Measurements from ENCODE around the gene FAM53A.

FAM53A gene

GRCh38 chr4:1720163-1720983 lies 36.3 kb upstream of the FAM53A start:
- no peak for DNase-seq (ENCODE audit: low read depth, low spot score)

GRCh38 chr4:1718095-1718850 lies 34.2 kb upstream of the FAM53A start:
- H3K4me3 ChIP-seq, result no peak overlapping the region
- H3K9ac ChIP-seq (ENCODE audit: insufficient read length), result no peak overlapping the region
- peak overlapping the region; percentile 62 for H3K27ac ChIP-seq
- no peaks in the 10 kb centered on the region for H3K9me3 ChIP-seq (ENCODE audit: low read depth, low read length)
- H3K36me3 ChIP-seq (ENCODE audit: insufficient read depth, low read length), result peaks cover 9% of the 10 kb centered on the region
- TF ChIP-seq EZH2 (IDR thresholded peaks at IDR 0.05) (no peak), FOXP2 (optimal IDR thresholded peaks at IDR 0.05; ENCODE audit: control extremely low read depth, extremely low read length, insufficient read depth) (no peak), POLR2AphosphoS5 (IDR thresholded peaks at IDR 0.05; ENCODE audit: borderline replicate concordance, low read depth, low read length) (no peak)
- DNase-seq (ENCODE audit: low read depth, low spot score), result no peak

More at GRCh38 chr4:1720163-1720983, 36.3 kb upstream of the FAM53A start:
- TF ChIP-seq EZH2 (IDR thresholded peaks at IDR 0.05), result no peak
- TF ChIP-seq POLR2AphosphoS5 (IDR thresholded peaks at IDR 0.05; ENCODE audit: borderline replicate concordance, low read depth, low read length), result no peak
- TF ChIP-seq FOXP2 (optimal IDR thresholded peaks at IDR 0.05; ENCODE audit: control extremely low read depth, extremely low read length, insufficient read depth), result no peak
- no peaks in the 10 kb centered on the region for H3K9me3 ChIP-seq (ENCODE audit: low read depth, low read length)
- peaks cover 24% of the 10 kb centered on the region for H3K36me3 ChIP-seq (ENCODE audit: insufficient read depth, low read length)
- H3K4me3 ChIP-seq, result peak overlapping the region; percentile 92
- H3K9ac ChIP-seq (ENCODE audit: insufficient read length), result peak overlapping the region; percentile 89
- H3K27ac ChIP-seq, result peak overlapping the region; percentile 70

- no peak for DNase-seq (ENCODE audit: low read depth, low spot score)
- Histone ChIP-seq H3K36me3 (ENCODE audit: insufficient read depth, low read length) (peaks cover 3% of the 10 kb centered on the region; the same call in 1 of the 2 replicates), H3K9me3 (ENCODE audit: low read depth, low read length) (no peaks in the 10 kb centered on the region), H3K9ac (ENCODE audit: insufficient read length) (no peak overlapping the region), H3K27ac (no peak overlapping the region), H3K4me3 (no peak overlapping the region)
- TF ChIP-seq FOXP2 (optimal IDR thresholded peaks at IDR 0.05; ENCODE audit: control extremely low read depth, extremely low read length, insufficient read depth) (no peak), POLR2AphosphoS5 (IDR thresholded peaks at IDR 0.05; ENCODE audit: borderline replicate concordance, low read depth, low read length) (0 out of 2 replicates have a peak, but pooled peaks have one; percentile 4)
Observed at GRCh38 chr4:1717129-1718094, 33.3 kb upstream of the FAM53A start.

GRCh38 chr4:1716065-1716945 lies 32.2 kb upstream of the FAM53A start:
- no peak for DNase-seq (ENCODE audit: low read depth, low spot score)
- H3K27ac ChIP-seq, result peak overlapping the region; percentile 62; the same call in 1 of the 2 replicates
- TF ChIP-seq POLR2AphosphoS5 (IDR thresholded peaks at IDR 0.05; ENCODE audit: borderline replicate concordance, low read depth, low read length) (no peak), EZH2 (IDR thresholded peaks at IDR 0.05) (no peak), FOXP2 (optimal IDR thresholded peaks at IDR 0.05; ENCODE audit: control extremely low read depth, extremely low read length, insufficient read depth) (no peak)
- no peaks in the 10 kb centered on the region for H3K9me3 ChIP-seq (ENCODE audit: low read depth, low read length)
- peaks cover 3% of the 10 kb centered on the region; the same call in 1 of the 2 replicates for H3K36me3 ChIP-seq (ENCODE audit: insufficient read depth, low read length)
- H3K4me3 ChIP-seq, result no peak overlapping the region
- no peak overlapping the region for H3K9ac ChIP-seq (ENCODE audit: insufficient read length)

DNA sequence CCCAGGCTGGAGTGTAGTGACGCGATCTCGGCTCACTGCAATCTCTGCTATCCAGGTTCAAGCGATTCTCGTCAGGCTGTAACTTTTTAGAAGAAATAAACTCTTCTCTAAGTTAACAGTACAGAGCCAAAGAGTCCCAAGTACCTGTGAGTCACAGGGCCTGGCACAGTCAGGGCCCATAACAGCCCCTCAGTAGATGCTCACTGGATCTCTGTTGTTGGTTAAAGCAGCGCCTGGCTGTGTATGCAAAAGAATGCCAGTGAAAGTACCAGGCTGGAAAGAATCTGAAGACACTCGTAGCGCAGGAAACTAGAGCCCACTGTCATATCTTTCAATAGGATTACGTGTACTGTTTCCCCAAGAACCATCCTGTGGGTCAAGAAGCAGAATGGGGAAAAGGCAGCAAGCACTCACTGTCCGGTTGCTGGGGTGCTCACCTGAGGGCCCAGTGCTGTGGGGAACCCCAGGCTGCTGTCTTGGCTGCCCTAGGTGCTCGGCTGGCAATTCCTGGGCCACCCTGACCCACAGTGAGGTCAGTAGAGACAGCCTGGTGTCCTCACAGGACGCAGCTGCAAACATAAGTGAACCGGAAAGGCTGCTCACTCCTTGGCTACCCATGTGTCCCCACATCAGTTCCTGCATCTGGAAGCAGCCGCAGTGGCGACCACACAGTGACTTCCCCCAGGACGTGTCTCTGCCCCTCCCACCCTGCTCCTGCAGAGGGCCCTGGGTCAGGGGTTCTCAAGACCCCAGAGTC lies 31.1 kb upstream of the FAM53A start:
- no peak for DNase-seq (ENCODE audit: low read depth, low spot score)
- Histone ChIP-seq H3K36me3 (ENCODE audit: insufficient read depth, low read length) (peaks cover 8% of the 10 kb centered on the region), H3K9ac (ENCODE audit: insufficient read length) (no peak overlapping the region), H3K9me3 (ENCODE audit: low read depth, low read length) (no peaks in the 10 kb centered on the region), H3K4me3 (peak overlapping the region; percentile 99; the same call in 1 of the 2 replicates), H3K27ac (peak overlapping the region; percentile 84)
- TF ChIP-seq POLR2AphosphoS5 (IDR thresholded peaks at IDR 0.05; ENCODE audit: borderline replicate concordance, low read depth, low read length) (no peak), EZH2 (IDR thresholded peaks at IDR 0.05) (no peak), FOXP2 (optimal IDR thresholded peaks at IDR 0.05; ENCODE audit: control extremely low read depth, extremely low read length, insufficient read depth) (no peak)

GRCh38 chr4:1714303-1715001 lies 30.3 kb upstream of the FAM53A start:
- Histone ChIP-seq H3K9me3 (ENCODE audit: low read depth, low read length) (no peaks in the 10 kb centered on the region), H3K4me3 (peak overlapping the region; percentile 99), H3K9ac (ENCODE audit: insufficient read length) (peak overlapping the region; percentile 99), H3K27ac (peak overlapping the region; percentile 84), H3K36me3 (ENCODE audit: insufficient read depth, low read length) (peaks cover 14% of the 10 kb centered on the region)
- TF ChIP-seq FOXP2 (optimal IDR thresholded peaks at IDR 0.05; ENCODE audit: control extremely low read depth, extremely low read length, insufficient read depth) (no peak), POLR2AphosphoS5 (IDR thresholded peaks at IDR 0.05; ENCODE audit: borderline replicate concordance, low read depth, low read length) (0 out of 2 replicates have a peak, but pooled peaks have one; percentile 10), EZH2 (IDR thresholded peaks at IDR 0.05) (no peak)
- DNase-seq (ENCODE audit: low read depth, low spot score), result no peak

All from SK-N-MC (cell line).